Activated CD4-positive, alpha-beta T cell treated with anti-CD3 and anti-CD28 coated beads, Interleukin-2, amount 50 U/mL, for 4 hours (primary cell): ENCODE data around the gene PLPP6.

ENCODE experiments used
- DNase-seq, 2 experiments: peaks; one replicate each; pipeline ENCODE4 v3.0.0-alpha.2; 2020

Gene PLPP6

GRCh38 chr9:4700932-4701331, 38.8 kb downstream of the PLPP6 start:
- no peak for DNase-seq

GRCh38 chr9:4701526-4701925, 39.4 kb downstream of the PLPP6 start:
- DNase-seq, result no peak

- no peak for DNase-seq
Measured at GRCh38 chr9:4704129-4704528, 42.0 kb downstream of the PLPP6 start.

- no peak for DNase-seq
Measured at GRCh38 chr9:4706021-4706420, 43.9 kb downstream of the PLPP6 start.

GRCh38 chr9:4706971-4707622, 45.0 kb downstream of the PLPP6 start:
- no peak for DNase-seq

GRCh38 chr9:4709380-4709779, 47.3 kb downstream of the PLPP6 start:
- no peak for DNase-seq

- no peak for DNase-seq
Measured at GRCh38 chr9:4713849-4714248, 51.8 kb downstream of the PLPP6 start.

GRCh38 chr9:4714266-4715016, 52.3 kb downstream of the PLPP6 start:
- DNase-seq, result no peak
